HEK293 (cell line): ENCODE measurements around the gene PTGIS.

Experiments
- CTCF ChIA-PET: fragments of 350-600 bp; formaldehyde crosslinking; extraction: SDS; loops from one replicate; lab custom pipeline; 2021; ENCODE audit warnings: antibody characterized with exemption; lab: Yijun Ruan, JAX
- POLR2A ChIA-PET: fragments of 300-600 bp; formaldehyde crosslinking; extraction: SDS; loops from one replicate; lab custom pipeline; 2020; ENCODE audit warnings: antibody characterized with exemption, inconsistent platforms; lab: Yijun Ruan, JAX
- H3K27ac ChIP-seq: fragments of 200-500 bp; sonication (Bioruptor generic); 2 replicates; pipeline ENCODE4 v1.5.1; 2014; ENCODE audit warnings: low read depth, low read length, control low read depth, inconsistent platforms; ENCODE audit errors: extremely low read depth
- H3K36me3 ChIP-seq, 2 experiments: fragments of 200-500 bp in 1 of 2; sonication (Bioruptor generic) in 1 of 2; 1 replicate in 1 of 2; 2 replicates in 1 of 2; pipeline ENCODE4 v1.5.1; 2014 to 2017; ENCODE audit warnings: inconsistent platforms in 2 of 2, low read length in 2 of 2; ENCODE audit not compliant: control insufficient read depth in 2 of 2, insufficient read depth in 1 of 2
- H3K4me1 ChIP-seq: fragments of 200-500 bp; sonication (Bioruptor generic); 2 replicates; pipeline ENCODE4 v1.5.1; 2014; ENCODE audit warnings: mild to moderate bottlenecking, low read length, inconsistent platforms; ENCODE audit not compliant: control insufficient read depth, insufficient read depth
- H3K4me3 ChIP-seq: 2 replicates; pipeline ENCODE4 v1.5.1; 2011; ENCODE audit warnings: low read depth, mild to moderate bottlenecking, control low read depth, low read length, moderate library complexity
- H3K9me3 ChIP-seq: fragments of 200-500 bp; sonication (Bioruptor generic); 2 replicates; pipeline ENCODE4 v1.5.1; 2014; ENCODE audit warnings: low read depth, low read length, inconsistent platforms; ENCODE audit not compliant: control insufficient read depth, insufficient read depth
- EGR2 ChIP-seq: fragments of 450-650 bp; formaldehyde crosslinking; IDR thresholded peaks from 2 replicates; pipeline ENCODE4 v1.5.1; 2016; ENCODE audit warnings: low read depth, missing biosample characterization, missing genetic modification characterization
- HOXA7 ChIP-seq: sonication (generic); formaldehyde crosslinking; IDR thresholded peaks from 2 replicates; pipeline ENCODE4 v1.8.1; 2022; ENCODE audit warnings: missing genetic modification reagents, borderline replicate concordance
- IKZF3 ChIP-seq: fragments of 450-650 bp; IDR thresholded peaks from 2 replicates; pipeline ENCODE4 v1.5.0; 2018; ENCODE audit warnings: missing biosample characterization, mild to moderate bottlenecking, missing genetic modification characterization, moderate library complexity
- PRDM2 ChIP-seq: fragments of 450-650 bp; formaldehyde crosslinking; IDR thresholded peaks from 2 replicates; pipeline ENCODE4 v1.5.1; 2016; ENCODE audit warnings: missing biosample characterization, missing genetic modification characterization, borderline replicate concordance
- RBAK ChIP-seq: fragments of 450-650 bp; formaldehyde crosslinking; IDR thresholded peaks from 2 replicates; pipeline ENCODE4 v1.5.1; 2016; ENCODE audit warnings: missing biosample characterization, missing genetic modification characterization
- SP2 ChIP-seq: fragments of 450-650 bp; formaldehyde crosslinking; IDR thresholded peaks from 2 replicates; pipeline ENCODE4 v1.5.1; 2016; ENCODE audit warnings: missing biosample characterization, missing genetic modification characterization
- YY1 ChIP-seq: fragments of 450-650 bp; formaldehyde crosslinking; IDR thresholded peaks from 2 replicates; pipeline ENCODE4 v1.5.1; 2018; ENCODE audit warnings: missing biosample characterization, missing genetic modification characterization
- ZBTB17 ChIP-seq: fragments of 450-650 bp; formaldehyde crosslinking; IDR thresholded peaks from 2 replicates; pipeline ENCODE4 v1.5.1; 2016; ENCODE audit warnings: missing biosample characterization, missing genetic modification characterization
- ZFHX2 ChIP-seq: fragments of 450-650 bp; formaldehyde crosslinking; conservative IDR thresholded peaks from 2 replicates; pipeline ENCODE4 v1.5.1; 2016; ENCODE audit warnings: missing biosample characterization, missing genetic modification characterization
- ZNF138 ChIP-seq: fragments of 450-650 bp; formaldehyde crosslinking; IDR thresholded peaks from 2 replicates; pipeline ENCODE4 v1.5.1; 2016; ENCODE audit warnings: missing biosample characterization, missing genetic modification characterization, borderline replicate concordance
- ZNF169 ChIP-seq: fragments of 450-650 bp; formaldehyde crosslinking; IDR thresholded peaks from 2 replicates; pipeline ENCODE4 v1.5.1; 2016; ENCODE audit warnings: missing biosample characterization, missing genetic modification characterization
- ZNF223 ChIP-seq: fragments of 450-650 bp; formaldehyde crosslinking; IDR thresholded peaks from 2 replicates; pipeline ENCODE4 v1.5.1; 2016; ENCODE audit warnings: missing biosample characterization, missing genetic modification characterization
- ZNF335 ChIP-seq: fragments of 450-650 bp; formaldehyde crosslinking; conservative IDR thresholded peaks from 2 replicates; pipeline ENCODE4 v1.5.1; 2016; ENCODE audit warnings: missing biosample characterization, missing genetic modification characterization
- ZNF350 ChIP-seq: fragments of 450-650 bp; formaldehyde crosslinking; IDR thresholded peaks from 2 replicates; pipeline ENCODE4 v1.5.0; 2017; ENCODE audit warnings: missing biosample characterization, mild to moderate bottlenecking, missing genetic modification characterization
- ZNF391 ChIP-seq: fragments of 450-650 bp; formaldehyde crosslinking; IDR thresholded peaks from 2 replicates; pipeline ENCODE4 v1.5.1; 2016; ENCODE audit warnings: low read depth, missing biosample characterization, missing genetic modification characterization, borderline replicate concordance
- ZNF426 ChIP-seq: fragments of 450-650 bp; formaldehyde crosslinking; IDR thresholded peaks from 2 replicates; pipeline ENCODE4 v1.5.1; 2017; ENCODE audit warnings: missing biosample characterization, missing genetic modification characterization, mild to moderate bottlenecking, inconsistent platforms, moderate library complexity
- ZNF433 ChIP-seq: fragments of 450-650 bp; formaldehyde crosslinking; IDR thresholded peaks from 2 replicates; pipeline ENCODE4 v1.5.1; 2016; ENCODE audit warnings: missing biosample characterization, missing genetic modification characterization, low read depth
- ZNF530 ChIP-seq: fragments of 450-650 bp; formaldehyde crosslinking; IDR thresholded peaks from 2 replicates; pipeline ENCODE4 v1.5.1; 2016; ENCODE audit warnings: low read depth, missing biosample characterization, missing genetic modification characterization
- ZNF560 ChIP-seq: fragments of 450-650 bp; formaldehyde crosslinking; IDR thresholded peaks from 2 replicates; pipeline ENCODE4 v1.5.1; 2017; ENCODE audit warnings: missing biosample characterization, missing genetic modification characterization, borderline replicate concordance
- ZNF621 ChIP-seq: fragments of 450-650 bp; formaldehyde crosslinking; IDR thresholded peaks from 2 replicates; pipeline ENCODE4 v1.5.1; 2017; ENCODE audit warnings: missing biosample characterization, missing genetic modification characterization
- ZNF624 ChIP-seq: fragments of 450-650 bp; formaldehyde crosslinking; IDR thresholded peaks from 2 replicates; pipeline ENCODE4 v1.5.1; 2017; ENCODE audit warnings: missing biosample characterization, missing genetic modification characterization
- ZNF626 ChIP-seq: fragments of 450-650 bp; sonication (Bioruptor Pico); formaldehyde crosslinking; IDR thresholded peaks from 2 replicates; pipeline ENCODE4 v1.5.1; 2018; ENCODE audit warnings: missing biosample characterization, missing genetic modification characterization, inconsistent platforms
- ZNF629 ChIP-seq: fragments of 450-650 bp; formaldehyde crosslinking; IDR thresholded peaks from 2 replicates; pipeline ENCODE4 v1.5.1; 2017; ENCODE audit warnings: missing biosample characterization, missing genetic modification characterization
- ZNF639 ChIP-seq: fragments of 450-650 bp; formaldehyde crosslinking; IDR thresholded peaks from 2 replicates; pipeline ENCODE4 v1.5.1; 2016; ENCODE audit warnings: missing biosample characterization, missing genetic modification characterization
- ZNF837 ChIP-seq: fragments of 450-650 bp; formaldehyde crosslinking; IDR thresholded peaks from 2 replicates; pipeline ENCODE4 v1.5.1; 2016; ENCODE audit warnings: missing biosample characterization, missing genetic modification characterization

PTGIS gene

GRCh38 chr20:49562311-49563014 lies 5.5 kb downstream of the PTGIS start:
- no peaks in the 10 kb centered on the region for H3K4me1 ChIP-seq
- H3K9me3 ChIP-seq, result no peaks in the 10 kb centered on the region
- no peak overlapping the region for H3K4me3 ChIP-seq
- H3K36me3 ChIP-seq, result no peaks in the 10 kb centered on the region
- TF ChIP-seq ZNF629, result no peak
- no peak for TF ChIP-seq HOXA7 (CRISPR knock-in tag)
- no peak for TF ChIP-seq RBAK (tag by site-specific recombination)
- no peak for TF ChIP-seq PRDM2
- no peak for TF ChIP-seq ZNF223
- TF ChIP-seq IKZF3 (tag by site-specific recombination), result no peak
- no peak for TF ChIP-seq ZNF624 (tag by site-specific recombination)
- peak; percentile 78 for TF ChIP-seq EGR2 (tag by site-specific recombination)
- peak; percentile 80 for TF ChIP-seq ZFHX2 (tag by site-specific recombination)
- ChIA-PET POLR2A (no interaction called here), CTCF (interaction anchor here (0.7 kb wide), 1 partner anchor 22 kb away, joined by 4 read pairs; no protein-coding TSS in a partner anchor)
- H3K27ac ChIP-seq, result no peak overlapping the region

GRCh38 chr20:49561806-49562205 lies 6.1 kb downstream of the PTGIS start:
- Histone ChIP-seq H3K36me3 (no peaks in the 10 kb centered on the region), H3K9me3 (no peaks in the 10 kb centered on the region), H3K4me1 (no peaks in the 10 kb centered on the region), H3K27ac (no peak overlapping the region), H3K4me3 (no peak overlapping the region)
- no peak for TF ChIP-seq ZNF837 (tag by site-specific recombination)
- TF ChIP-seq ZNF626 (tag by site-specific recombination), result no peak
- ChIA-PET CTCF (no interaction called here), POLR2A (no interaction called here)

- H3K27ac ChIP-seq, result no peak overlapping the region
- no peak for TF ChIP-seq ZNF138 (tag by site-specific recombination)
- no peak for TF ChIP-seq ZNF169 (tag by site-specific recombination)
- TF ChIP-seq ZNF335 (tag by site-specific recombination), result no peak
- no peak for TF ChIP-seq ZNF391 (tag by site-specific recombination)
- no peak for TF ChIP-seq EGR2 (tag by site-specific recombination)
- TF ChIP-seq ZBTB17 (tag by site-specific recombination), result no peak
- no peak for TF ChIP-seq ZNF560
- TF ChIP-seq IKZF3 (tag by site-specific recombination), result no peak
- no peak for TF ChIP-seq ZNF433 (tag by site-specific recombination)
- no peak for TF ChIP-seq ZNF639 (tag by site-specific recombination)
- TF ChIP-seq SP2, result no peak
- no peak for TF ChIP-seq ZNF530 (tag by site-specific recombination)
- TF ChIP-seq ZNF350 (tag by site-specific recombination), result no peak
- no peak for TF ChIP-seq ZFHX2 (tag by site-specific recombination)
- no peak for TF ChIP-seq ZNF621 (tag by site-specific recombination)
- TF ChIP-seq YY1 (tag by site-specific recombination), result no peak
- TF ChIP-seq ZNF426 (tag by site-specific recombination), result no peak
These were observed 6.7 kb downstream of the PTGIS start for GRCh38 chr20:49561256-49561655.

More at GRCh38 chr20:49561256-49561655, 6.7 kb downstream of the PTGIS start:
- ChIA-PET CTCF (no interaction called here), POLR2A (no interaction called here)
- Histone ChIP-seq H3K4me1 (no peaks in the 10 kb centered on the region), H3K4me3 (no peak overlapping the region), H3K9me3 (no peaks in the 10 kb centered on the region), H3K36me3 (no peaks in the 10 kb centered on the region)
